GM18511 (cell line): ENCODE data around the gene PCDHGA3.
A peak's percentile ranks its signal among the peaks of the same experiment; 100 is the strongest.
"Not testable (repeated sequence)": the region's sequence is repeated elsewhere in the genome, so short reads cannot be mapped to it uniquely, and the experiment has no call there.

Experiments used
- ATAC-seq: cut with Tn5 transposase; IDR thresholded peaks from one replicate; pipeline ENCODE4 v1.9.1; 2021; ENCODE audit warnings: mild to moderate bottlenecking, moderate library complexity; ENCODE audit not compliant: unreplicated experiment

The PCDHGA3 gene

GRCh38 chr5:141343242-141343952, at the start of gene PCDHGA3:
Gene PCDHGA3, plus strand, starts transcription at chr5:141343829. Its CDS starts 205 bp downstream, at chr5:141344034.
- ATAC-seq, result no peak

DNA sequence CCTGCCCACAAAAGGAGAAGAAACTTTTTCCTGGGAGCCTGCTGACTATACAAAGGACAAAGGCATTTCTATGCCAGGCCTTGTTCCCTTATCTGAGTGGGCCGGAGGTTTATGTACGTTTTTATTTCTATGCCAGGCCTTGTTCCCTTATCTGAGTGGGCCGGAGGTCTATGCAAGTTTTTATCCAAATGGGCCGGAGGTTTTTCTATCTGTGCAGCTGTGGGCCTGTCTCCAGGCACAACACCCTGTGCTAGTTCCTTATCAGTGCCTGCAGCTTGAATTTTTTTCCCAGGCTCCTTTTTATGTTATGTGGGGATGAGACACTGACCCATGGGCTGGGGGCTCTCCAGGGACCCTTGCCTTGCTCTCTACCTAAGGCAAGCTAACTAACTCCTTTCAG, 45.3 kb upstream of the PCDHGA3 start:
- ATAC-seq, result no peak

DNA sequence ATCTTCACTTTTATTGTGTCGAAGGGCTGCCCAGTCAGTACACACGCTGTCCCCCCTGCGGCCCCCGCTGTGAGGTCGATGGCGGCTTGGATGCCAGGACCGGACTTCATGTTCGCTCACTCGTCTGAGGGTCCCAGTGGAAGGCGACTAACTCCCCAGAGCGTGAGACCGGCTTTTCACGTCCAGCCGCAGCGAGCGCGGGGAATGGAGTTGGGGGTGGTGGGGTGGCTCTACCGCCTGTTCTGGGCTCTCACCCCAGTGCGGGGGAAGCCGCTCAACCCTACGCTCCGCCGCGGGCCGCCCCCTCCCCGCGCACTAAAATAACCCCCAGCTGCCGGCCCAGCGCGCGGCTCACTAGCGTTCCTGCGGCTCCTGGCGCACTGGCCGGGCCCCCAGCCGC, 39.9 kb upstream of the PCDHGA3 start, which contains the start of gene SLC25A2:
SLC25A2 (minus strand) TSS at position 294 of the 400 bp plus-strand sequence; CDS start at position 110, 184 bp downstream.
- no peak for ATAC-seq

GRCh38 chr5:141306630-141307029, 37.0 kb upstream of the PCDHGA3 start:
- ATAC-seq, result no peak

DNA sequence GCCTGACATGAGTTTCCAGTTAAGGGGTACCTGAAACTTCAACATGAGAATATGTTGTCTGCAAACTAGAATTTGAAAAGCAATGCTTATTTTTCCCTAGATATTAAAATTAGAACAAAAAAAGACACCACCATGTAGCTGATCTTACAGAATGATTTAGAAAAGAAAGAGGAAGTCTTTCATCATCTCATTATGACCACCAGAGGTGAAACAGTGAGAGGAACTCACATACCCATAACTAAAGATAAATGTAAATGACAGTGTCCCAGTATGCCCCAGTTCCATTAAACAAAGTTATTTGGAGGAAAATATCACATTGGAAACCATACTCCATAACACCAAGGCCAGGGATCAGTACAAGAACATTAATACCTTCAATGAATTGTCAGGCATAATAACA, 29.9 kb upstream of the PCDHGA3 start:
- ATAC-seq, result no peak

- ATAC-seq, result not testable (repeated sequence)
Observed at GRCh38 chr5:141316963-141317362, 26.7 kb upstream of the PCDHGA3 start.

- ATAC-seq, result no peak
Observed at GRCh38 chr5:141319202-141319601, 24.4 kb upstream of the PCDHGA3 start.

- ATAC-seq, result no peak
Observed at GRCh38 chr5:141319699-141320098, 23.9 kb upstream of the PCDHGA3 start.

DNA sequence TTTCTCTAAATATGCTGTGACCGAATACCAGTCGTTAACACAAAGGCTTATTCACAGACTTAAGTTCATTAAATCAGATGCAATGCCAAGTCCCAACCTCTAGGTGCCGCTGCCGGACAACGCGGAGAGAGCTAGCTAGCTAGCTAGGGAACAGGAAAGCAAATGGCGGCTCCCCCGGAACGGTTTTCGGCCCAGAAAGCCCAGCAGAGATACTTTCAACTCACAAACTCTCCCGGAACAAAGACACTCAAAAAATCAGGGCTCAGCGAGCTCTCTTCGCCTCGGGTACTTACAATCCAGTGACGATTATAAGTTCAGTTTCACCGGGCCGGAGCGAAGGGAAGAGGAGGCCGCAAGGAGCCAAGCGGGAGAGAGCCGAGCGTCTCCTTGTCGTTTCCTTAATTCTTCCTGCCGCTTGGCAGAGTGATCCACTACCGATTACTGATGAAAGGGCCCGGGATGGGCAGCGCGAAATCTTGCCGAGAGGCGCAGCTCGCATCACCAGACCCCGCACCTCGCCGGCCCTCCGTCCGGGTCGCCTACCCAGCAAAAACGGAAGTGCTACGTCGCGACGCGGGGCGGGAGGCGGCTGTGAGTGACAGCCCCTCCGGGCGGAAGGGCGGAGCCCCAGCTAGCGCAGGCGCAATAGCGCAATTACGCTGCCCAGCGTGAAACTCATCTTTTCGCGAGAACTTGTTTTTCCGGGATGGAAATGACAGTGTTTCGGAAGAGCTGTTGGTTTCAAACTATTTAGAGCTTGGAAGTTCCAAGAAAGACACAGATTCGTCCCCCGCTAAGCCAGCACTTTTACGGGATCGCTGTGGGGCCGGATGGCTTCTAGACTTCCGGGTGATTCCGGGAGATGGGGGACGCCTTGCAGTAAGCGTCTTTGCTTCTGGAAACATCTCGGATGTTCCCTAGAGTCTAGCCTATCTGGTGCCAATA, 23.1 kb upstream of the PCDHGA3 start, which contains the start of gene TAF7:
TAF7 (minus strand) TSS at position 560 of the 945 bp plus-strand sequence. CDS start 740 bp downstream, outside the sequence.
- ATAC-seq, result peak; percentile 96

DNA sequence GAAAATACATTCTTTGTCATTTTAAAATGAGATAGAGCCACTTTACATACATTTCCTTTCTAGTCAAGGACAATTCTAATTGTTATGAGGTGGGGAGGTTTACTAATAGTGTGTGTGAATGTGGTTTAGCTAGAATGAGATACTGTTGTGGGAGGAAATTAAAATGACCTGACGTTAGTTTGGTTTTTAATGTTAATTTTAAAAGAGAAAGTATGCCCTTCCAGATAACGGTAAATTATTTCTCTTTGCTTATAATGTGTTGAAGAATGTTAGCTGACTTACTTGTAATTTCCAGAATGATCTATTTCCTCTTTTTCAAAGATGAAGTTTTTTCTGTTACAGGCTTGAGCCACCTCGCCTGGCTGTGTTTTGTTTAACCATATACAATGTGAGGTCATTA, 21.4 kb upstream of the PCDHGA3 start:
- ATAC-seq, result no peak

GRCh38 chr5:141326088-141326854, 17.4 kb upstream of the PCDHGA3 start:
- ATAC-seq, result peak; percentile 67

GRCh38 chr5:141328231-141328630, 15.4 kb upstream of the PCDHGA3 start:
- no peak for ATAC-seq

- ATAC-seq, result no peak
Observed at GRCh38 chr5:141330299-141331080, 13.1 kb upstream of the PCDHGA3 start, which contains the start of gene PCDHGA1. Gene PCDHGA1, plus strand, starts transcription at chr5:141330514.

- ATAC-seq, result not testable (repeated sequence)
Observed at GRCh38 chr5:141332571-141332970, 11.1 kb upstream of the PCDHGA3 start.

- ATAC-seq, result no peak
Observed at GRCh38 chr5:141338538-141339306, 4.9 kb upstream of the PCDHGA3 start, which contains the start of gene PCDHGA2. Gene PCDHGA2, plus strand, starts transcription at chr5:141338760.

- ATAC-seq, result not testable (repeated sequence)
Observed at GRCh38 chr5:141340781-141341354, 2.8 kb upstream of the PCDHGA3 start.

DNA sequence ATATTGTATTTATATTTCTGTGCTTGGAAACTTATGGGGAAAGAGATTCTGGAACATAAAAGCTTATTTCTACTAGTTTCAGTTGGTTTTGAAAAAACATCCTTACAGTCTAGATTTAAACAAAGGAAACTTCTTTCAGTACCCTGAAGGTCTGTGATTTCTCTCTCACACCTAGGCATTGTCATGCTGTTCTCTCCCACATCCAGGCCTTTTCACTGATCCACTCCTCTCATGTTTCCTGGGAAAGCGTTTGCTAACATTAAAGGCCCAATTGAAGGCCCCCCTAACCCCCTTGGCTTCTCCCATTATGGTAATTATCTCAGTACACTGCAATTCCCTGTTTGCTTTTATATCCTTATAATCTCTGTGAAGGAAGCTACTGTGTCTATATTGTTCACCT, 856 bp upstream of the PCDHGA3 start:
- no peak for ATAC-seq

DNA sequence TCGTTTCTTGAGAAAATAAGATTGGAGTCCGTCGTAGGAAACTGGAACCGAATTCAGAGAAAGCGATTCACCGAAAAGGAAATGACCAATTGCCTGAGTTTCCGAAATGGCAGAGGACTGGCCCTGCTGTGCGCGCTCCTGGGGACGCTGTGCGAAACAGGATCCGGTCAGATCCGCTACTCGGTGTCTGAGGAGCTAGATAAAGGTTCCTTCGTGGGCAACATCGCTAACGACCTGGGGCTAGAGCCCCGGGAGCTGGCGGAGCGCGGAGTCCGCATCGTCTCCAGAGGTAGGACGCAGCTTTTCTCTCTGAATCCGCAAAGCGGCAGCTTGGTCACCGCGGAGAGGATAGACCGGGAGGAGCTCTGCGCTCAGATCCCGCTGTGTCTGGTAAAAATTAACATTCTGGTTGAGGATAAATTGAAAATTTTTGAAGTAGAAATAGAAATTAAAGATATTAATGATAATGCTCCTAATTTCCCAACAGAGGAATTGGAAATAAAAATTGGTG, 379 bp downstream of the PCDHGA3 start:
- ATAC-seq, result no peak

GRCh38 chr5:141345327-141345726, 1.7 kb downstream of the PCDHGA3 start:
- no peak for ATAC-seq
